GM12891 (cell line): ENCODE results near the gene CDC42BPA.

Experiments
- POLR2A ChIP-seq: IDR thresholded peaks from 2 replicates; pipeline ENCODE4 v1.6.1; 2011; ENCODE audit warnings: low read depth, low read length, control low read depth
- POLR2AphosphoS5 ChIP-seq: IDR thresholded peaks from 2 replicates; pipeline ENCODE4 v1.6.1; 2011; ENCODE audit warnings: low read depth, low read length, control low read depth
- SPI1 ChIP-seq: IDR thresholded peaks from 2 replicates; pipeline ENCODE4 v1.6.1; 2011; ENCODE audit warnings: low read depth, low read length, control low read depth
- TAF1 ChIP-seq: IDR thresholded peaks from 2 replicates; pipeline ENCODE4 v1.6.1; 2011; ENCODE audit warnings: low read depth, low read length, control low read depth

DNA sequence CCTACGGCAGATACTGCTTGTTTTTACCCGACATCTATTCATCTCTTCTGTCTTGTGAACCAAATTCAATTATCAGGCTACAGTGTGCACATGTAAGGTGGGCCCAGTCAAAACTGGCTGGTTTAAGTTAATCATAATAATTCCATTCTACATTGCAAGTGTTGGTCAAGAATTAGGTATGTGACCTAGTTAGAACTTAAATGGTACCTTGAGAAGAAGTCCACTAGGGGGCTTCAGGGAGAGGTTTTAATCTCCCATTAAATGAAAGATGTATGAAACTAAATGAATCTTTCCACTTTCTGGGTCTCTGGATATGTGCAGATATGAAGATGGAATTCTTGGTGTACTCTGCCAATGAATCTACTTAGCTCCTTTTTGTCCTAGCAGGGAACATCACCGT lies 187.1 kb downstream of the CDC42BPA start:
- TF ChIP-seq TAF1 (no peak), POLR2A (no peak), POLR2AphosphoS5 (no peak), SPI1 (no peak)
